NCI-H1436 (cell line): ENCODE results near the gene COPE.
"Not testable (repeated sequence)": the region's sequence is repeated elsewhere in the genome, so short reads cannot be mapped to it uniquely, and the experiment has no call there.

Source experiments
- DNase-seq: peaks from one replicate; lab custom pipeline; 2025; lab: John Stamatoyannopoulos, UW

Gene COPE

GRCh38 chr19:18908917-18909619, 10.1 kb downstream of the COPE start:
- no peak for DNase-seq

- no peak for DNase-seq
These were observed 12.3 kb downstream of the COPE start for GRCh38 chr19:18906605-18907519.

GRCh38 chr19:18905513-18906236, 13.5 kb downstream of the COPE start:
- no peak for DNase-seq

- no peak for DNase-seq
These were observed 14.1 kb downstream of the COPE start for GRCh38 chr19:18905058-18905456.

- DNase-seq, result no peak
These were observed 14.7 kb downstream of the COPE start for GRCh38 chr19:18904334-18905057.

GRCh38 chr19:18903156-18904037, 15.8 kb downstream of the COPE start:
- no peak for DNase-seq

GRCh38 chr19:18902519-18902918, 16.7 kb downstream of the COPE start:
- not testable (repeated sequence) for DNase-seq

- DNase-seq, result no peak
These were observed 17.7 kb downstream of the COPE start for GRCh38 chr19:18901491-18901890.

GRCh38 chr19:18900700-18901481, 18.3 kb downstream of the COPE start:
- DNase-seq, result no peak

GRCh38 chr19:18899624-18900560, 19.3 kb downstream of the COPE start:
- no peak for DNase-seq

GRCh38 chr19:18898607-18899408, 20.4 kb downstream of the COPE start:
- DNase-seq, result no peak

GRCh38 chr19:18898081-18898606, 21.0 kb downstream of the COPE start:
- DNase-seq, result no peak

- DNase-seq, result no peak
These were observed 21.8 kb downstream of the COPE start for GRCh38 chr19:18897094-18898029.

GRCh38 chr19:18896421-18896841, 22.8 kb downstream of the COPE start:
- DNase-seq, result no peak

- no peak for DNase-seq
These were observed 23.3 kb downstream of the COPE start, which contains the start of gene CERS1 for GRCh38 chr19:18895824-18896341. TSS of gene CERS1 (minus strand) at chr19:18896158. CDS start at chr19:18896072, 86 bp downstream.
